ENCODE measurements around the gene SLC2A4RG.

DNA sequence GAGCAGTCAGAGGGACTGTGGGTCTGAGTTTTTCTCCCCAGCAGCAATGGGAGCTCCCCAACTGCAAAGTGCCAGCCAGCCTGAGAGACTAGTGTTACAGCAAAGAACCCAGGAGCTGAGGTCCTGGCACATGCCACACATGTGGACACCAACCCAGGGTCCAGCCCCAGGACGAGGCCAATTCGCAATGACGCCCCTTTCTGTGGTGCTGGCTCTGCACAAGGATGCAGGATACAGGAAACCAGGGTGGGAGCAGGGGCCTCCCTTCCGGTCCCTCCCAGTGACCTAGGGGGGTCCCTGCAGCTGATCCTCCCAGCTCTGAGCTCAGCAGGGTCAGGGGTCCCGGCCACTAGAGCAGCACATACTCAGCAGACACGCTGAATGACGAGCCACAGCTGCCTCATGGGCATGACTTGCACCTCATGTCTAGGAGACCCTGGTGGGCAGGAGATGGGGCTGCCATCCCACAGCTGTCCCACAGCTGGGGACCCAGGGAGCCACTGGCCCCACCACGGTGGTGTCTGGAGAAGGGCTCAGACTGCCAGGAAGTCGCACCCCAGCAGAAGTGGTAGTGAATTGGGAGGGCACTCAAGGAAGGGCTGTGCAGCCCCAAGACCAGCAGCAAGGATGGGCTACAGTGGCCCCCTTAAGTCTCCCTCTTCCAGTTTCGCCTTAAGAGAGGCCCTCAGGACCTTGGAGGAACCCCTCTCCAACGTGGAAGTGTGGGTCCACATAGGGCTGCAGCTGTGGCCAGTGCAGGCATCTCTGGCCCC lies 35.4 kb upstream of the SLC2A4RG start:
- TF ChIP-seq POLR2AphosphoS5 (IDR thresholded peaks at IDR 0.05) = no peak
- TF ChIP-seq POLR2A (IDR thresholded peaks at IDR 0.05) = no peak
